IMR-90 (cell line): ENCODE results near the gene SLC6A12. TPM values are rescaled to one million over a fixed set of nuclear protein-coding genes. Genes with fewer than 3 reads are reported as not detected.

Experiments
- ATAC-seq: fragments of 200-7000 bp; cut with Tn5 transposase; 2 replicates; pipeline ENCODE4 v1.9.1; 2020; ENCODE audit warnings: low read depth, mild to moderate bottlenecking, moderate library complexity
- BruUV-seq: library from RNA; stranded (reverse); fragments of 400-500 nt; replicated peaks from 2 replicates; lab custom pipeline; 2021; lab: Mats Ljungman, UMichigan
- CTCF ChIA-PET: fragments of 300-600 bp; formaldehyde crosslinking; extraction: SDS; loops from one replicate; lab custom pipeline; 2021; ENCODE audit warnings: antibody characterized with exemption; lab: Yijun Ruan, JAX
- POLR2A ChIA-PET: fragments of 300-600 bp; sonication (Branson Sonifier 250); formaldehyde crosslinking; loops from one replicate; lab custom pipeline; 2022; ENCODE audit warnings: antibody characterized with exemption; ENCODE audit not compliant: unreplicated experiment; lab: Charles Lee
- DNase-seq: peaks from one replicate; pipeline ENCODE4 v3.0.0; 2013
- H2AFZ ChIP-seq: replicated peaks from 2 replicates; pipeline ENCODE3; 2013; ENCODE audit warnings: low read length, mild to moderate bottlenecking; ENCODE audit not compliant: poor library complexity
- H2AK5ac ChIP-seq: 2 replicates; pipeline ENCODE4 v1.6.1; 2013; ENCODE audit warnings: low read depth, low read length, inconsistent platforms
- H2AK9ac ChIP-seq: replicated peaks from 2 replicates; pipeline ENCODE3; 2013; ENCODE audit warnings: mild to moderate bottlenecking, low read depth, low read length, moderate library complexity; ENCODE audit not compliant: poor library complexity
- H2BK120ac ChIP-seq: 2 replicates; pipeline ENCODE4 v1.6.1; 2013; ENCODE audit warnings: low read depth, low read length, inconsistent platforms
- H2BK15ac ChIP-seq: 3 replicates; pipeline ENCODE4 v1.6.1; 2013; ENCODE audit warnings: low read depth, low read length, inconsistent platforms
- H2BK20ac ChIP-seq: 2 replicates; pipeline ENCODE4 v1.6.1; 2013; ENCODE audit warnings: low read depth, mild to moderate bottlenecking, inconsistent platforms, low read length, moderate library complexity
- H2BK5ac ChIP-seq: 2 replicates; pipeline ENCODE4 v1.6.1; 2013; ENCODE audit warnings: mild to moderate bottlenecking, low read depth, low read length, inconsistent platforms; ENCODE audit not compliant: poor library complexity, severe bottlenecking
- H3K14ac ChIP-seq: replicated peaks from 2 replicates; pipeline ENCODE4 v1.6.1; 2013; ENCODE audit warnings: low read depth, low read length, inconsistent platforms
- H3K18ac ChIP-seq: 2 replicates; pipeline ENCODE4 v1.6.1; 2013; ENCODE audit warnings: low read depth, low read length, control low read depth
- H3K23ac ChIP-seq: 2 replicates; pipeline ENCODE4 v1.6.1; 2013; ENCODE audit warnings: low read depth, low read length, inconsistent platforms
- H3K27ac ChIP-seq: 2 replicates; pipeline ENCODE4 v1.5.1; 2013; ENCODE audit warnings: mild to moderate bottlenecking, control low read depth, low read length; ENCODE audit not compliant: insufficient read depth
- H3K27me3 ChIP-seq: 2 replicates; pipeline ENCODE4 v1.6.1; 2013; ENCODE audit warnings: low read length; ENCODE audit not compliant: control insufficient read depth, insufficient read depth
- H3K36me3 ChIP-seq: 2 replicates; pipeline ENCODE4 v1.6.1; 2013; ENCODE audit warnings: low read length, mixed read lengths; ENCODE audit not compliant: control insufficient read depth, insufficient read depth
- H3K4ac ChIP-seq: 2 replicates; pipeline ENCODE4 v1.6.1; 2013; ENCODE audit warnings: low read depth, low read length, inconsistent platforms
- H3K4me1 ChIP-seq: 2 replicates; pipeline ENCODE4 v1.6.1; 2013; ENCODE audit warnings: low read length, mixed read lengths; ENCODE audit not compliant: control insufficient read depth, insufficient read depth
- H3K4me2 ChIP-seq: 2 replicates; pipeline ENCODE4 v1.6.1; 2013; ENCODE audit warnings: low read depth, mild to moderate bottlenecking, control low read depth, low read length, moderate library complexity
- H3K4me3 ChIP-seq: 2 replicates; pipeline ENCODE4 v1.5.1; 2013; ENCODE audit warnings: low read depth, mild to moderate bottlenecking, control low read depth, low read length, moderate library complexity; ENCODE audit not compliant: insufficient read depth
- H3K56ac ChIP-seq: 2 replicates; pipeline ENCODE4 v1.6.1; 2013; ENCODE audit warnings: low read length, inconsistent platforms; ENCODE audit not compliant: insufficient read depth; ENCODE audit errors: extremely low read depth
- H3K79me1 ChIP-seq, 2 experiments: 2 replicates each; pipeline ENCODE4 v1.6.1; 2013; ENCODE audit warnings: low read length in 2 of 2, inconsistent platforms in 1 of 2, low read depth in 1 of 2
- H3K9ac ChIP-seq: 2 replicates; pipeline ENCODE4 v1.6.1; 2013; ENCODE audit warnings: low read depth, low read length, control low read depth
- H3K9me1 ChIP-seq: 2 replicates; pipeline ENCODE4 v1.6.1; 2013; ENCODE audit warnings: low read length, inconsistent platforms; ENCODE audit not compliant: insufficient read depth
- H3K9me3 ChIP-seq: 2 replicates; pipeline ENCODE4 v1.6.1; 2013; ENCODE audit warnings: low read length; ENCODE audit not compliant: control insufficient read depth, insufficient read depth
- H4K20me1 ChIP-seq: 2 replicates; pipeline ENCODE4 v1.6.1; 2013; ENCODE audit warnings: low read length, inconsistent platforms; ENCODE audit not compliant: insufficient read depth
- H4K5ac ChIP-seq: 2 replicates; pipeline ENCODE4 v1.6.1; 2013; ENCODE audit warnings: mild to moderate bottlenecking, low read depth, low read length, control low read depth
- H4K8ac ChIP-seq, 2 experiments: 2 replicates each; pipeline ENCODE4 v1.6.1; 2013; ENCODE audit warnings: low read depth in 2 of 2, low read length in 2 of 2, control low read depth in 1 of 2, inconsistent platforms in 1 of 2
- H4K91ac ChIP-seq: 2 replicates; pipeline ENCODE4 v1.6.1; 2013; ENCODE audit warnings: low read depth, low read length, inconsistent platforms; ENCODE audit not compliant: insufficient read depth
- CEBPB ChIP-seq: IDR thresholded peaks from 2 replicates; pipeline ENCODE4 v1.6.1; 2012; ENCODE audit warnings: low read depth, low read length, improper control_type of control experiment
- MAFK ChIP-seq: IDR thresholded peaks from 2 replicates; pipeline ENCODE4 v1.6.1; 2012; ENCODE audit warnings: low read depth, low read length, improper control_type of control experiment
- MXI1 ChIP-seq: IDR thresholded peaks from 2 replicates; pipeline ENCODE4 v1.6.1; 2012; ENCODE audit warnings: low read depth, mild to moderate bottlenecking, low read length, moderate library complexity, borderline replicate concordance
- NFE2L2 ChIP-seq: fragments of 150-350 bp; IDR thresholded peaks from 2 replicates; pipeline ENCODE4 v1.6.1; 2016; ENCODE audit warnings: low read depth, mild to moderate bottlenecking, low read length
- POLR2A ChIP-seq: IDR thresholded peaks from 2 replicates; pipeline ENCODE4 v1.6.1; 2012; ENCODE audit warnings: mild to moderate bottlenecking, low read depth, low read length
- RAD21 ChIP-seq: IDR thresholded peaks from 2 replicates; pipeline ENCODE4 v1.6.1; 2012; ENCODE audit warnings: low read length, improper control_type of control experiment
- WGBS, 2 experiments: methylation state at CpG; one replicate each; pipeline versions ENCODE4 v1.1.5 to v1.1.7; 2013; ENCODE audit warnings: missing lambda C conversion rate in 2 of 2; ENCODE audit not compliant: insufficient read length in 1 of 2; ENCODE audit errors: extremely low coverage in 2 of 2; 5-methylcytosine and 5-hydroxymethylcytosine counted together
- dilution Hi-C: fragments of 300-500 bp; cut with HindIII; formaldehyde crosslinking; loops from one replicate; pipeline ENCODE4 v1.14.3; 2018; ENCODE audit warnings: low sequenced_read_pairs; ENCODE audit not compliant: unreplicated experiment
- in situ Hi-C: fragments of 300-500 bp; cut with MboI; formaldehyde crosslinking; loops from 3 replicates; pipeline ENCODE4 v1.14.3; 2019; ENCODE audit warnings: low sequenced_read_pairs, inconsistent platforms, mixed read lengths
- intact Hi-C: fragments of 100-400 bp; cut with micrococcal nuclease; formaldehyde crosslinking; loops from 2 replicates; pipeline ENCODE4 v1.10.0; 2022
- polyA plus RNA-seq, 3 experiments: library from polyadenylated mRNA; depleted of rRNA; stranded (reverse); fragments of >200 nt; gene quantifications; 2 replicates each; pipeline ENCODE4 v1.2.3, GENCODE V29; 2012; ENCODE audit warnings: low replicate concordance in 1 of 3
- total RNA-seq: library from RNA; depleted of rRNA; stranded (reverse); fragments of >200 nt; gene quantifications from 2 replicates; pipeline ENCODE4 v1.2.3, GENCODE V29; 2012

SLC6A12 gene
- total and polyA plus RNA-seq, 2 of the 4 experiments (the other 2 are of a cell fraction), result not detected

- Histone ChIP-seq H4K91ac (no peak overlapping the region), H2BK120ac (no peak overlapping the region), H2BK5ac (no peak overlapping the region), H3K56ac (no peak overlapping the region), H3K18ac (no peak overlapping the region), H3K4me2 (no peak overlapping the region), H3K9ac (no peak overlapping the region), H3K36me3 (no peaks in the 10 kb centered on the region), H4K8ac (no peak overlapping the region), H3K27me3 (peaks cover 53% of the 10 kb centered on the region), H3K4ac (no peak overlapping the region), H3K9me1 (no peaks in the 10 kb centered on the region), H2AK9ac (no peak overlapping the region), H3K23ac (no peak overlapping the region), H3K4me1 (0 out of 2 replicates have a peak, but pooled peaks cover 2% of the 10 kb centered on the region), H3K79me1 (no peaks in the 10 kb centered on the region), H2BK20ac (no peak overlapping the region), H3K14ac (no peak overlapping the region), H2AFZ (no peak overlapping the region), H4K20me1 (no peaks in the 10 kb centered on the region), H4K5ac (no peak overlapping the region), H2BK15ac (no peak overlapping the region), H3K9me3 (peaks cover 2% of the 10 kb centered on the region; the same call in 1 of the 2 replicates), H3K27ac (no peak overlapping the region), H3K4me3 (no peak overlapping the region), H2AK5ac (no peak overlapping the region)
- in situ Hi-C loops (no loop called here), dilution Hi-C loops (no loop called here), intact Hi-C loops (no loop called here)
- no CpG with 5 or more reads among the region's 3 CpGs for WGBS, 2 experiments
- CTCF ChIA-PET, result no interaction called here
- no TSS peak for BruUV-seq
- POLR2A ChIA-PET, result no interaction called here
- DNase-seq, result no peak
- no peak for ATAC-seq
- TF ChIP-seq POLR2A, result no peak
- TF ChIP-seq CEBPB, result no peak
- TF ChIP-seq NFE2L2, result no peak
- TF ChIP-seq MXI1, result no peak
- no peak for TF ChIP-seq MAFK
- no peak for TF ChIP-seq RAD21
Observed at GRCh38 chr12:191541-191940, 22.4 kb downstream of the SLC6A12 start.
